Heart right ventricle (tissue), 16 donors: ENCODE measurements around the gene FARP1. TPM values are rescaled to one million over a fixed set of nuclear protein-coding genes. Genes with fewer than 3 reads are reported as not detected.
A peak's percentile ranks its signal among the peaks of the same experiment; 100 is the strongest.

Experiments
- ATAC-seq, 8 donors: fragments of 200-7000 bp; cut with Tn5 transposase; one replicate each; pipeline ENCODE4 v1.9.1; 2020; ENCODE audit warnings: mild to moderate bottlenecking in 8 of 8, moderate library complexity in 8 of 8, moderate number of reproducible peaks in 1 of 8
- DNase-seq, 2 donors: peaks; one replicate each; pipeline ENCODE4 v3.0.0-alpha.2; 2020
- H3K27ac ChIP-seq, 10 donors: fragments of 200-600 bp; sonication (generic) in 2 of 10; one replicate each; pipeline versions ENCODE4 v1.5.0 to v1.8.0; 2020 to 2022; ENCODE audit warnings: mild to moderate bottlenecking in 3 of 10
- H3K27me3 ChIP-seq, 7 donors: fragments of 200-600 bp; one replicate each; pipeline ENCODE4 v1.8.0; 2021 to 2022; ENCODE audit warnings: mild to moderate bottlenecking in 2 of 7
- H3K36me3 ChIP-seq, 9 donors: fragments of 200-600 bp; sonication (generic) in 1 of 9; one replicate each; pipeline versions ENCODE4 v1.5.0 to v1.8.0; 2020 to 2022; ENCODE audit warnings: mild to moderate bottlenecking in 2 of 9
- H3K4me1 ChIP-seq, 9 donors: fragments of 200-600 bp; sonication (generic) in 1 of 9; one replicate each; pipeline versions ENCODE4 v1.5.0 to v1.8.0; 2020 to 2022; ENCODE audit warnings: mild to moderate bottlenecking in 4 of 9
- H3K4me3 ChIP-seq, 10 donors: fragments of 200-600 bp; sonication (generic) in 2 of 10; one replicate each; pipeline versions ENCODE4 v1.5.0 to v1.8.0; 2020 to 2022; ENCODE audit warnings: mild to moderate bottlenecking in 7 of 10, moderate library complexity in 2 of 10
- H3K9me3 ChIP-seq, 11 donors: fragments of 200-600 bp in 10 of 11; sonication (generic) in 2 of 11; one replicate each; pipeline versions ENCODE4 v1.5.0 to v1.8.0; 2013 to 2022; ENCODE audit warnings: mild to moderate bottlenecking in 2 of 11, control low read depth in 1 of 11, moderate library complexity in 1 of 11
- WGBS, 2 donors: extraction: QIAGEN DNeasy Blood & Tissue Kit; methylation state at CpG; one replicate each; pipeline ENCODE4 v1.1.7; 2013; ENCODE audit warnings: inconsistent platforms in 1 of 2; 5-methylcytosine and 5-hydroxymethylcytosine counted together
- intact Hi-C, 10 donors: fragments of 100-400 bp; cut with DNase I; formaldehyde crosslinking; loops; one replicate each; pipeline versions ENCODE4 v1.11.1 to v1.14.2; 2022
- polyA plus RNA-seq, 2 donors: library from polyadenylated mRNA; stranded (reverse); fragments of 200-250 nt; gene quantifications; one replicate each; pipeline ENCODE4 v1.2.3, GENCODE V29; 2013
- total RNA-seq, 10 donors: library from RNA; stranded (reverse); fragmentation: NEBNext Ultra II Directional in 3 of 10; extraction: Animal tissue kit (Norgen Biotek cat#: 25700) in 3 of 10; gene quantifications; one replicate each; pipeline versions ENCODE4 v1.2.1 to v1.2.4, GENCODE V29; 2021 to 2023
- TF ChIP-seq, protein P1 (sequence below), 9 donors: fragments of 200-600 bp; sonication (generic) in 2 of 9; IDR thresholded peaks; one replicate each; pipeline versions ENCODE4 v1.5.0 to v1.8.0; 2021 to 2022; ENCODE audit warnings: antibody characterized with exemption in 9 of 9, mild to moderate bottlenecking in 5 of 9, moderate library complexity in 1 of 9
- donor health status: Arrhythmogenic right ventricular cardiomyopathy.
- donor health status: ischemic (EF 13 %, LVEDD 7.1; RV severe dilation, severe dysfunction).
- donor health status: healthy with polysubstance abuse.
- donor health status: DM: no; HTN: yes; CAD: no.
- donor health status: DM: no; HTN: no; CAD: no.
- donor health status: ischemic (EF 25% LVEDD 6.9; RV normal size, moderate dysfunction).
- donor health status: ischemic (EF 25% LVEDD 5.7; RV mildly dilated, moderate dysfunction).
- donor health status: healthy.
- donor health status: DM: yes; HTN: yes; CAD: no.
- donor health status: Ischemic cardiomyopathy.
- donor health status: ischemic (EF 35%, LVEDD 5.7; RV mildly dilated, moderate dysfunction).
- donor health status: nonischemic (EF 11% LVEDD 7.7; RV severe dilation, severe dysfunction).
- donor health status: DM: yes; HTN: yes; CAD: no.
- donor health status: PGD.
- donor health status: ischemic (EF 29% LVEDD 5.4; RV normal size, mild dysfunction).
- donor health status: nonischemic (EF 23%, LVEDD 6.1; RV moderate dilation, normal function).

The FARP1 gene
- total and polyA plus RNA-seq, 12 donors = 6.9 to 72.9 (median 17.1) TPM

DNA sequence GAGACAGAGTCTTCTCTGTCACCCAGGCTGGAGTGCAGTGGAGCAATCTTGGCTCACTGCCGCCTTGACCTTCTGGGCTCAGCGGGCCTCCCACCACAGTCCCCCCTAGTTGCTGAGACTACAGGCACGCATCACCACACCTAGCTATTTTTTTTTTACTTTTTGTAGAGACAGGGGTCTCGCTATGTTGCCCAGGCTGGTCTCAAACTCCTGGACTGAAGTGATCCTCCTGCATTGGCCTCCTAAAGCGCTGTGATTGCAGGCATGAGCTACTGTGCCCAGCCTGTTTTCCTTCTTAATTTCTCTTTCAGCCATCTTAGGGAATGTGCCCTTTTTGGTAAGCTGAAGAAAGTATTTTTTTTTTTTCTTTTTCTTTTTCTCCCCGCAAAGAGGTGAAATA, 76.8 kb downstream of the FARP1 start:
- Histone ChIP-seq H3K9me3 (no peaks in the 10 kb centered on the region), H3K4me3 (no peak overlapping the region), H3K27me3 (no peaks in the 10 kb centered on the region), H3K4me1 (peaks cover 0 to 51% (median 29%) of the 10 kb centered on the region in 9 donors), H3K36me3 (peaks cover 0 to 15% (median 0%) of the 10 kb centered on the region in 9 donors), H3K27ac (peak overlapping the region in 1 of 10 donors; percentile 38)
- DNase-seq (no peak), ATAC-seq (no peak)
- 94 to 97% methylated on average over 6 of the region's 6 CpGs for WGBS, 2 donors
- TF ChIP-seq, protein P1, sequence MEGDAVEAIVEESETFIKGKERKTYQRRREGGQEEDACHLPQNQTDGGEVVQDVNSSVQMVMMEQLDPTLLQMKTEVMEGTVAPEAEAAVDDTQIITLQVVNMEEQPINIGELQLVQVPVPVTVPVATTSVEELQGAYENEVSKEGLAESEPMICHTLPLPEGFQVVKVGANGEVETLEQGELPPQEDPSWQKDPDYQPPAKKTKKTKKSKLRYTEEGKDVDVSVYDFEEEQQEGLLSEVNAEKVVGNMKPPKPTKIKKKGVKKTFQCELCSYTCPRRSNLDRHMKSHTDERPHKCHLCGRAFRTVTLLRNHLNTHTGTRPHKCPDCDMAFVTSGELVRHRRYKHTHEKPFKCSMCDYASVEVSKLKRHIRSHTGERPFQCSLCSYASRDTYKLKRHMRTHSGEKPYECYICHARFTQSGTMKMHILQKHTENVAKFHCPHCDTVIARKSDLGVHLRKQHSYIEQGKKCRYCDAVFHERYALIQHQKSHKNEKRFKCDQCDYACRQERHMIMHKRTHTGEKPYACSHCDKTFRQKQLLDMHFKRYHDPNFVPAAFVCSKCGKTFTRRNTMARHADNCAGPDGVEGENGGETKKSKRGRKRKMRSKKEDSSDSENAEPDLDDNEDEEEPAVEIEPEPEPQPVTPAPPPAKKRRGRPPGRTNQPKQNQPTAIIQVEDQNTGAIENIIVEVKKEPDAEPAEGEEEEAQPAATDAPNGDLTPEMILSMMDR (IDR thresholded peaks at IDR 0.05) = no peak
- intact Hi-C loops = no loop called here

DNA sequence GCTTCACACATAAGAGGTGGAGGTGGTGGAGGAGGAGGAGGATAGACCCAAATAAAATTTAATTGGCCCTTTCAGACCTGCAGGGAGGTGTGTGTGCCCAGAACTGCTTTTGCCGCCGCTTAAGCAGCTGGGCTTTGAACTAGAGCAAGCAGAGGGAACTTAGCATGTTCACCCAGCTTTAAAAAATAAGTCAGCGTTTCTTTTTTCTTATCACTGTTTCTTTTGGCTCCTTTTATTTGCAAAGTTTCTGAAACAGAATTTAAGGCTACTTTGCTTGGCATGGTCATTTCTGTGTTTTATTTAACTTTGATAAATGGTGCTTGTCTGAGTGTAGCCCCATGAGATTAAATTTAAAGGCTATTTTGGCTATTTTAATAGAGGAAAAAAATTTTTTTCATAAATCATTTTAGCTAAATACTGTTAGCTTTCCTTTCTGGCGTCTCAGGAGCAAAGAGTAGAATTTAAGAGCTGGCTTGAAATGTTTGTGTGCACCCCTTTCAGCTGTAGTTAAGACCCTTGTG, 77.4 kb downstream of the FARP1 start:
- ATAC-seq (peak in 4 of 8 donors; percentile 20 to 47 (median 29)), DNase-seq (no peak)
- Histone ChIP-seq H3K4me1 (peaks cover 0 to 49% (median 27%) of the 10 kb centered on the region in 9 donors), H3K36me3 (peaks cover 0 to 12% (median 0%) of the 10 kb centered on the region in 9 donors), H3K4me3 (no peak overlapping the region), H3K27me3 (no peaks in the 10 kb centered on the region), H3K9me3 (no peaks in the 10 kb centered on the region), H3K27ac (peak overlapping the region in 2 of 10 donors; percentile 10 to 38)
- 61 to 67% methylated on average over 4 of the region's 4 CpGs for WGBS, 2 donors
- TF ChIP-seq, protein P1 (IDR thresholded peaks at IDR 0.05) = no peak
- intact Hi-C loops = no loop called here

DNA sequence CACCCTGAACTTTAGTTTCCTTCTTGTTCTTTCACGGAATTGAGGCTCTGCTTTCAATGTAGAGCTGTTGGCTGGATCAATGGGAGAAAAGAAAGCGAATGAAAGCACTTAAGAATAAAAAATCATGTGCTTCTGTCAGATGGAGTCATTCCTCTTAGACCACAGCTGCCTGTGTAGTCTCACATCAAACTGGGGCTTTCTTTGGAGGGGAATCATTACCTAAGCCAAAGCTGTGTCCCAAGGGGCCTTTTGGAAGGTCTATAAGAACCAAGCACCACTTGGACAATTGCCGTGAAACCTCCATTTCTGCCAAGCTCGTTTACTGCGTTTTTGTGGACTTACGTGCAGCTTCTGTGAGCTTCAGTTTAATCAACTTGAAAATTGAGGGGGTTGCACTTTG, 78.3 kb downstream of the FARP1 start:
- intact Hi-C loops = no loop called here
- Histone ChIP-seq H3K36me3 (peaks cover 0 to 13% (median 0%) of the 10 kb centered on the region in 9 donors), H3K27me3 (no peaks in the 10 kb centered on the region), H3K9me3 (no peaks in the 10 kb centered on the region), H3K4me3 (no peak overlapping the region), H3K4me1 (peaks cover 0 to 41% (median 22%) of the 10 kb centered on the region in 9 donors), H3K27ac (peak overlapping the region in 1 of 10 donors; percentile 10)
- TF ChIP-seq, protein P1 (IDR thresholded peaks at IDR 0.05) = no peak
- ATAC-seq (no peak), DNase-seq (no peak)
- 71 to 76% methylated on average over 6 of the region's 6 CpGs for WGBS, 2 donors

DNA sequence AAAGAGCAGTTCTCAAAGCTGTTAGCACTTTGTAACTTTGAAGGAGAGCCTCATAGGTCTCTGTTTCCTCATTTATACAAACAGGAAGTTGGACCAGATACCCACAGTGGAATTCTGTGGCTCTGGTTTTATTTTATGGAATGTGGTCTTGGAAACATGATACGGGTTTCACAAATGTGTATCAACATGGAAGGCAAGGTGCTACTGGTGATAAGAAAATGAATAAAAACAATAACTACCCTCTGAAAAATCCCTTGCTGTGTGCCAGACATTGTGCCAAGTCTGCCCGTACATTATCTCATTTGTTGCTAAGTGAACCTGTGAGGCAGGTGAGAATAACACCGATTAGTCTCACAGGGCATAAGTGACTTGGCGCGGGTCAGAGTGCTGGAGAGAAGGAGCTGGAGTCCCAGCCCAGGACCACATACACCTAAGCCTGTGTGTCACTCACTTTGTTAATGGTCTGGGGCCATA, 79.2 kb downstream of the FARP1 start:
- intact Hi-C loops = no loop called here
- WGBS, 2 donors = 67 to 74% methylated on average over 5 of the region's 5 CpGs
- TF ChIP-seq, protein P1 (IDR thresholded peaks at IDR 0.05) = no peak

More for the DNA sequence above, 79.2 kb downstream of the FARP1 start:
- H3K36me3 ChIP-seq = peaks cover 0 to 13% (median 0%) of the 10 kb centered on the region in 9 donors
- DNase-seq (no peak), ATAC-seq (no peak)
- H3K27me3 ChIP-seq = no peaks in the 10 kb centered on the region
- peaks cover 0 to 32% (median 17%) of the 10 kb centered on the region in 9 donors for H3K4me1 ChIP-seq
- no peak overlapping the region for H3K4me3 ChIP-seq
- no peaks in the 10 kb centered on the region for H3K9me3 ChIP-seq
- H3K27ac ChIP-seq = no peak overlapping the region
